Esophagus muscularis mucosa (tissue), 4 donors: ENCODE results near the gene KCNAB1.

Source experiments
- EP300 ChIP-seq: sonication (generic); formaldehyde crosslinking; IDR thresholded peaks from one replicate; pipeline ENCODE4 v1.6.1; 2017; ENCODE audit warnings: antibody characterized with exemption
- POLR2A ChIP-seq: fragments of 450-650 bp; IDR thresholded peaks from one replicate; pipeline ENCODE4 v1.6.1; 2017; ENCODE audit warnings: antibody characterized with exemption, moderate library complexity, mild to moderate bottlenecking, low read depth
- TF ChIP-seq, protein P1 (sequence below), 3 experiments: fragments of 200-600 bp in 2 of 3; fragments of 450-650 bp in 1 of 3; sonication (generic) in 2 of 3; IDR thresholded peaks; one replicate each; pipeline ENCODE4 v1.5.1; 2017 to 2019; ENCODE audit warnings: antibody characterized with exemption in 3 of 3, mild to moderate bottlenecking in 2 of 3, moderate library complexity in 1 of 3

GRCh38 chr3:156180077-156180476, 59.7 kb downstream of the KCNAB1 start:
- TF ChIP-seq, protein P1, sequence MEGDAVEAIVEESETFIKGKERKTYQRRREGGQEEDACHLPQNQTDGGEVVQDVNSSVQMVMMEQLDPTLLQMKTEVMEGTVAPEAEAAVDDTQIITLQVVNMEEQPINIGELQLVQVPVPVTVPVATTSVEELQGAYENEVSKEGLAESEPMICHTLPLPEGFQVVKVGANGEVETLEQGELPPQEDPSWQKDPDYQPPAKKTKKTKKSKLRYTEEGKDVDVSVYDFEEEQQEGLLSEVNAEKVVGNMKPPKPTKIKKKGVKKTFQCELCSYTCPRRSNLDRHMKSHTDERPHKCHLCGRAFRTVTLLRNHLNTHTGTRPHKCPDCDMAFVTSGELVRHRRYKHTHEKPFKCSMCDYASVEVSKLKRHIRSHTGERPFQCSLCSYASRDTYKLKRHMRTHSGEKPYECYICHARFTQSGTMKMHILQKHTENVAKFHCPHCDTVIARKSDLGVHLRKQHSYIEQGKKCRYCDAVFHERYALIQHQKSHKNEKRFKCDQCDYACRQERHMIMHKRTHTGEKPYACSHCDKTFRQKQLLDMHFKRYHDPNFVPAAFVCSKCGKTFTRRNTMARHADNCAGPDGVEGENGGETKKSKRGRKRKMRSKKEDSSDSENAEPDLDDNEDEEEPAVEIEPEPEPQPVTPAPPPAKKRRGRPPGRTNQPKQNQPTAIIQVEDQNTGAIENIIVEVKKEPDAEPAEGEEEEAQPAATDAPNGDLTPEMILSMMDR (IDR thresholded peaks at IDR 0.05) = no peak
- TF ChIP-seq POLR2A = no peak
- no peak for TF ChIP-seq EP300
